SK-N-MC (cell line): ENCODE measurements around the gene PTGER4.
"Not testable (repeated sequence)": the region's sequence is repeated elsewhere in the genome, so short reads cannot be mapped to it uniquely, and the experiment has no call there.

ENCODE experiments used
- DNase-seq: peaks from one replicate; pipeline ENCODE4 v3.0.0-alpha.2; 2011; ENCODE audit warnings: low read depth, low spot score
- H3K27ac ChIP-seq: fragments of 200-600 bp; sonication (generic); 2 replicates; pipeline ENCODE4 v1.5.1; 2016; ENCODE audit warnings: mixed run types
- H3K36me3 ChIP-seq: fragments of 200-600 bp; sonication (generic); 2 replicates; pipeline ENCODE4 v1.6.1; 2017; ENCODE audit warnings: antibody characterized with exemption, low read length, mixed read lengths; ENCODE audit not compliant: insufficient read depth
- H3K4me3 ChIP-seq: fragments of 200-600 bp; sonication (generic); 2 replicates; pipeline ENCODE4 v1.5.1; 2016
- H3K9ac ChIP-seq: fragments of 200-600 bp; sonication (generic); 2 replicates; pipeline ENCODE4 v1.8.0; 2017; ENCODE audit warnings: mixed run types, mixed read lengths; ENCODE audit not compliant: insufficient read length
- H3K9me3 ChIP-seq: fragments of 200-600 bp; sonication (generic); 2 replicates; pipeline ENCODE4 v1.6.1; 2017; ENCODE audit warnings: low read depth, mild to moderate bottlenecking, antibody characterized with exemption, low read length, moderate library complexity, mixed read lengths
- EZH2 ChIP-seq: fragments of 200-600 bp; sonication (generic); IDR thresholded peaks from one replicate; pipeline ENCODE4 v1.6.1; 2017; ENCODE audit warnings: antibody characterized with exemption
- FOXP2 ChIP-seq: optimal IDR thresholded peaks from 2 replicates; pipeline ENCODE3; 2011; ENCODE audit warnings: mild to moderate bottlenecking, moderate library complexity; ENCODE audit not compliant: insufficient read depth; ENCODE audit errors: extremely low read length, control extremely low read depth
- POLR2AphosphoS5 ChIP-seq: IDR thresholded peaks from 2 replicates; pipeline ENCODE4 v1.6.1; 2012; ENCODE audit warnings: mild to moderate bottlenecking, low read depth, low read length, borderline replicate concordance

PTGER4 gene

GRCh38 chr5:40651201-40651600 is 28.5 kb upstream of the PTGER4 start:
- no peak overlapping the region for H3K4me3 ChIP-seq
- no peak for DNase-seq
- no peak overlapping the region for H3K9ac ChIP-seq
- TF ChIP-seq EZH2 (no peak), POLR2AphosphoS5 (no peak), FOXP2 (no peak)
- H3K9me3 ChIP-seq = no peaks in the 10 kb centered on the region
- no peak overlapping the region for H3K27ac ChIP-seq
- H3K36me3 ChIP-seq = no peaks in the 10 kb centered on the region

- Histone ChIP-seq H3K36me3 (no peaks in the 10 kb centered on the region), H3K9ac (no peak overlapping the region), H3K9me3 (no peaks in the 10 kb centered on the region), H3K27ac (no peak overlapping the region), H3K4me3 (no peak overlapping the region)
- no peak for DNase-seq
- no peak for TF ChIP-seq FOXP2
- no peak for TF ChIP-seq POLR2AphosphoS5
- no peak for TF ChIP-seq EZH2
These were observed 27.1 kb upstream of the PTGER4 start for GRCh38 chr5:40652441-40653220.

GRCh38 chr5:40653221-40654022 is 26.3 kb upstream of the PTGER4 start:
- H3K9me3 ChIP-seq = no peaks in the 10 kb centered on the region
- no peak for DNase-seq
- no peak overlapping the region for H3K9ac ChIP-seq
- H3K4me3 ChIP-seq = no peak overlapping the region
- no peak overlapping the region for H3K27ac ChIP-seq
- TF ChIP-seq POLR2AphosphoS5 (no peak), FOXP2 (no peak)
- H3K36me3 ChIP-seq = no peaks in the 10 kb centered on the region

GRCh38 chr5:40654377-40654991 is 25.2 kb upstream of the PTGER4 start:
- DNase-seq = no peak
- H3K9me3 ChIP-seq = no peaks in the 10 kb centered on the region

DNA sequence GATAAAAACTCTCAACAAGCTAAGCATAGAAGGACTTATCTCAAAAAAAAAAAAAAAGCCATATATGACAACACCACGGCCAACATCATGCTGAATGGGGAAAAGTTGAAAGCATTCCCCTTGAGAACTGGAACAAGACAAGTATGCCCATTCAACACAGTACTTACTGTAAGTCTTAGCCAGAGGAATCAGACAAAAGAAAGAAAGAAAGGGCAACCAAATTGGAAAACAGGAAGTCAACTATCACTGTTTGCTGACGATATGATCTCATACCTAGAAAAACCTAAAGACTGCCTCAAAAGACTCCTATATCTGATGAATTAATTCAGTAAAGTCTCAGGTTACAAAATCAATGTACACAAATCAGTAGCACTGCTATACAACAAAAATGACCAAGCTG is 24.6 kb upstream of the PTGER4 start:
- TF ChIP-seq EZH2 = no peak
- no peak for TF ChIP-seq POLR2AphosphoS5
- TF ChIP-seq FOXP2 = no peak

More at GRCh38 chr5:40654377-40654991, 25.2 kb upstream of the PTGER4 start:
- Histone ChIP-seq H3K4me3 (no peak overlapping the region), H3K27ac (no peak overlapping the region), H3K9ac (no peak overlapping the region), H3K36me3 (no peaks in the 10 kb centered on the region)
- TF ChIP-seq FOXP2 (no peak), POLR2AphosphoS5 (no peak), EZH2 (no peak)

GRCh38 chr5:40656091-40656490 is 23.6 kb upstream of the PTGER4 start:
- not testable (repeated sequence) for H3K4me3 ChIP-seq, H3K36me3 ChIP-seq, H3K27ac ChIP-seq, H3K9me3 ChIP-seq, DNase-seq, H3K9ac ChIP-seq

More for the DNA sequence above, 24.6 kb upstream of the PTGER4 start:
- Histone ChIP-seq H3K4me3 (no peak overlapping the region), H3K9ac (no peak overlapping the region), H3K27ac (no peak overlapping the region), H3K9me3 (no peaks in the 10 kb centered on the region), H3K36me3 (no peaks in the 10 kb centered on the region)
- DNase-seq = no peak

GRCh38 chr5:40656766-40657165 is 22.9 kb upstream of the PTGER4 start:
- H3K4me3 ChIP-seq = no peak overlapping the region
- H3K27ac ChIP-seq = no peak overlapping the region
- no peak for DNase-seq
- no peaks in the 10 kb centered on the region for H3K36me3 ChIP-seq
- no peak overlapping the region for H3K9ac ChIP-seq
- TF ChIP-seq EZH2 = no peak
- no peak for TF ChIP-seq POLR2AphosphoS5
- TF ChIP-seq FOXP2 = no peak
- no peaks in the 10 kb centered on the region for H3K9me3 ChIP-seq

GRCh38 chr5:40660751-40661150 is 19.0 kb upstream of the PTGER4 start:
- H3K27ac ChIP-seq = no peak overlapping the region
- H3K4me3 ChIP-seq = no peak overlapping the region
- TF ChIP-seq FOXP2 (no peak), EZH2 (no peak), POLR2AphosphoS5 (no peak)
- no peaks in the 10 kb centered on the region for H3K9me3 ChIP-seq
- H3K9ac ChIP-seq = no peak overlapping the region
- no peaks in the 10 kb centered on the region for H3K36me3 ChIP-seq
- no peak for DNase-seq
